Measurements from ENCODE around the gene ERO1A.

Gene ERO1A

DNA sequence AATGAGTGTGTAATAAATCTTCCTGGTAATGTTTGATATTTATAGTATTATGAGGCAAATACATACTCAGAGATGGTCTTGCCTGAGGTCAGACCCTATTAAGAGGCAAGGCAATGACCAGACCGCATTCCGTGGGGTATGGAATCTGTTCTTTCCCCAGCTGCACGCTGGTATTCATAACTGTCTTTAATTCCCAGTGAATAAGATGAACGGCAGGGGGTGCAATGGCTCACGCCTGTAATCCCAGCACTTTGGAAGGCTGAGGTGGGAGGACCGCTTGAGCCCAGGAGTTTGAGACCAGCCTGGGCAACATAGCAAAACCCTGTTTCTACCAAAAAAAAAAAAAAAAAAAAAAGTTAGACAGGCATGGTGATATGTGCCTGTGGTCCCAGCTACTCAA is 44.6 kb downstream of the ERO1A start:
- Histone ChIP-seq H3K27me3 (ENCODE audit: control insufficient read depth, insufficient read depth, low read length) (no peaks in the 10 kb centered on the region), H3K4me3 (ENCODE audit: low read length) (no peak overlapping the region), H3K9me3 (ENCODE audit: control insufficient read depth, low read depth, low read length) (no peaks in the 10 kb centered on the region), H3K27ac (ENCODE audit: low read length) (no peak overlapping the region), H3K36me3 (ENCODE audit: control insufficient read depth, low read depth, low read length) (peaks cover 8% of the 10 kb centered on the region), H3K4me1 (ENCODE audit: control insufficient read depth, low read depth, low read length) (no peaks in the 10 kb centered on the region), H3K9ac (ENCODE audit: low read length) (no peak overlapping the region)

DNA sequence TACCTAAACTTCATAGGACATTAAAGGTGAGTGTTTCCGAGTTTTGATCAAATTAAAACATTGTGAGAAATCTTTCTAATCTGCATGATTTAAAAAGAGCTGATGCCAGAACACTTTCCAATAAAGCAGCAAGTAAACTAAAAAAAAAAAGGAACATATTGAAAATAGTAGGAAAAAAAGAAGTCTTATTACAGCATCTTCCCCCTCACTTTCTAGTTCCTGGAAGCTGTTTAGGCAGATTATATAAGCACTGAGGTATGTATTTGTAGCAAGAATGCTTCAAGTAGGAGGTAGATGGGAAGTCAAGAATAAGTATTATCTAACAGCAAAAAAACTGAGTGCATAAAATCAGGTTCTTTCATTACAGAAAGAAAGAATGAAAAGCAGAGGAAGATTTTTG is 45.8 kb downstream of the ERO1A start:
- Histone ChIP-seq H3K27me3 (ENCODE audit: control insufficient read depth, insufficient read depth, low read length) (no peaks in the 10 kb centered on the region), H3K36me3 (ENCODE audit: control insufficient read depth, low read depth, low read length) (peaks cover 13% of the 10 kb centered on the region)

DNA sequence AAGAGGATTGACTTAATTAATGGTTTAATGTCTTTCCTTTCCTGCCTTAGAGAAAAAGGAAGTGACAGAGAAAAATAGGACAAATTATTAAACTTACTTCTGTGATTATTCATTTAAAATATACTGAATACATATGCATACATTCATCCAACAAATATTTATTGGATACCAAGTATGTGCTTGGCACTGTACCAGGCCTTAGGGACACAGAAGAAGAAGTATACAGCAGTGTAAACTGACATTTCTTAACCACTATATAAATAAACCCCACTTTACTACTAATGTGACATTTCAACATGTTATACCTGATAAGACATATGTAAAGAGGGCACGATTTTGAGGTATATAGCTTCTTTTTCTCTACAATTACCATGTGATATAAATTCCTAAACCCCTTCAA is 53.6 kb downstream of the ERO1A start:
- no peak overlapping the region for H3K4me3 ChIP-seq (ENCODE audit: low read length)
- H3K27me3 ChIP-seq (ENCODE audit: control insufficient read depth, insufficient read depth, low read length), result no peaks in the 10 kb centered on the region
- no peak overlapping the region for H3K9ac ChIP-seq (ENCODE audit: low read length)
- peaks cover 6% of the 10 kb centered on the region for H3K36me3 ChIP-seq (ENCODE audit: control insufficient read depth, low read depth, low read length)
- no peaks in the 10 kb centered on the region for H3K9me3 ChIP-seq (ENCODE audit: control insufficient read depth, low read depth, low read length)
- H3K4me1 ChIP-seq (ENCODE audit: control insufficient read depth, low read depth, low read length), result no peaks in the 10 kb centered on the region
- no peak overlapping the region for H3K27ac ChIP-seq (ENCODE audit: low read length)

More for the DNA sequence above, 45.8 kb downstream of the ERO1A start:
- H3K27ac ChIP-seq (ENCODE audit: low read length), result no peak overlapping the region
- no peaks in the 10 kb centered on the region for H3K9me3 ChIP-seq (ENCODE audit: control insufficient read depth, low read depth, low read length)
- H3K4me1 ChIP-seq (ENCODE audit: control insufficient read depth, low read depth, low read length), result no peaks in the 10 kb centered on the region
- no peak overlapping the region for H3K4me3 ChIP-seq (ENCODE audit: low read length)
- no peak overlapping the region for H3K9ac ChIP-seq (ENCODE audit: low read length)

DNA sequence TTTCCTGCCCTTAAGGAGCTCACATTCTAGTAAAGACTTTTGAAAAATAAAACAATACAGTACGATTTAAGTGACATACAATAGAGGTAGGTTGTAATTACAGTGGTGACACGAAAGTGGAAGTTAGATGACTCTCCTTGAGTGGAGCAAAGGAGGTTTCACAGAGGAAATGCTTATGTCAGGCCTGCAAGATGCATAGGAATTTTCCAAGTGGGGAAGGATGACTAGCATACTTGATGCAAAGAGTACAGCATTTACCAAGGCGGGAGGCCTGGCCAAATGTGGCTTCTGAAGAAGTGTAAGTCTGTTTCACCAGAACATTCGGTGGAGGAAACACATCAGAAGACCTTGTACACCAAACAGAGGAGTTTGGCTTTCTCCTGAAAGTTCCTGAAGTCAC is 55.2 kb downstream of the ERO1A start:
- no peaks in the 10 kb centered on the region for H3K4me1 ChIP-seq (ENCODE audit: control insufficient read depth, low read depth, low read length)
- no peak overlapping the region for H3K9ac ChIP-seq (ENCODE audit: low read length)
- no peaks in the 10 kb centered on the region for H3K27me3 ChIP-seq (ENCODE audit: control insufficient read depth, insufficient read depth, low read length)
- no peaks in the 10 kb centered on the region for H3K36me3 ChIP-seq (ENCODE audit: control insufficient read depth, low read depth, low read length)
- H3K27ac ChIP-seq (ENCODE audit: low read length), result no peak overlapping the region
- H3K4me3 ChIP-seq (ENCODE audit: low read length), result no peak overlapping the region
- H3K9me3 ChIP-seq (ENCODE audit: control insufficient read depth, low read depth, low read length), result no peaks in the 10 kb centered on the region

DNA sequence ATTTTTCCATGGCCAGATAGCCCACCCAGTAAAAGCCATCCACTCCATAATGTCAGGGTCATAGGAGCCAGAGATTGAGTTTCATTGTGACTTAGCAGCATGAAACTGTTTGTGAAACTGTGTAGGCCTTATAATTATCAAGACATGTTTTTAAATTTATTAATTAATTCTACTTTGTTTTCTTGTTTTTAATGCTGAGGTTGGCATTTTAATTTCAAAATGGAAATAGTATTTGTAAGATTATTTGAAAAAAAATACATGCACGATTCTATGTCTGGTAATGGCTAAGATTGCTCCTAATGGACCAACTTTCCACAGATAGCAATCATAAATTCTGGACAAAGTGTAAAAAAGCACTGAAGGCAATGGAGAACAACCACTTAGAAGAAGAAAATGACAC is 75.7 kb downstream of the ERO1A start:
- Histone ChIP-seq H3K9me3 (ENCODE audit: control insufficient read depth, low read depth, low read length) (no peaks in the 10 kb centered on the region), H3K4me1 (ENCODE audit: control insufficient read depth, low read depth, low read length) (no peaks in the 10 kb centered on the region), H3K9ac (ENCODE audit: low read length) (no peak overlapping the region), H3K36me3 (ENCODE audit: control insufficient read depth, low read depth, low read length) (no peaks in the 10 kb centered on the region), H3K4me3 (ENCODE audit: low read length) (no peak overlapping the region), H3K27ac (ENCODE audit: low read length) (no peak overlapping the region), H3K27me3 (ENCODE audit: control insufficient read depth, insufficient read depth, low read length) (no peaks in the 10 kb centered on the region)

DNA sequence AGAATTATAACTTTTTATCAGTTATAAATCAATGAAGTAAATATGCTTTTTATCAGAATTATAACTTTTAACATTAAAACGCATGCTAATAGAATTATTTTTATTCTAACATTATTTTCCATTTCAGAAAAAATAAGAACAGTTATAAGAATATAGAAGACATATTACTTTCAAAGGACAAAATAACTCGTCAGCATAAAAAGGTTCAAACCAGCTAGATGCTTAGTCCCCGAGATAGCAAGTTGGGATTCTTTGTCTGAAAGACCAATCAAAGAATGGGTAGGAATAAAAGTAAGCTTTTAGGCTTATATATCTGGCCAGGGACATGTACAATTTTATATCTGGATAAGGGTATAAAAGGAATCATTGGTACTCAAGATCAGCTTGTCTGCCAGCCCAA is 76.8 kb downstream of the ERO1A start:
- Histone ChIP-seq H3K4me1 (ENCODE audit: control insufficient read depth, low read depth, low read length) (no peaks in the 10 kb centered on the region), H3K36me3 (ENCODE audit: control insufficient read depth, low read depth, low read length) (no peaks in the 10 kb centered on the region), H3K4me3 (ENCODE audit: low read length) (no peak overlapping the region), H3K27ac (ENCODE audit: low read length) (no peak overlapping the region), H3K9ac (ENCODE audit: low read length) (no peak overlapping the region), H3K9me3 (ENCODE audit: control insufficient read depth, low read depth, low read length) (no peaks in the 10 kb centered on the region), H3K27me3 (ENCODE audit: control insufficient read depth, insufficient read depth, low read length) (no peaks in the 10 kb centered on the region)

DNA sequence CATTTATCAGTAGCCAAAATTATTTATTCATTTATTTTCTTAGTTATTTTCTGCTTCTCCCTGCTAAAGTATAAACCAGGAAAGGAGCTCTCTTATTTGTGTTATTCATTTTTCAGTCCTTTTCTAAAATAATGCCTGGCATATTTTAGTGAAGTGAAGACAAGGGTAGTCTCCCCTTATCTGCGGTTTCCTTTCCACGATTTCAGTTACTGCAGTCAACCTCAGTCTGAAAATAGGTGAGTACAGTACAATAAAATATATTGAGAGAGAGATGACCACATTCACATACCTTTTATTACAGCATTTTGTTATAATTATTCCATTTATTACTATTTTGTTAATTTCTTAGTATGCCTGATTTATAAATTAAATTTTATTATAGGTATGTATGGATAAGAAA is 85.2 kb downstream of the ERO1A start:
- no peak overlapping the region for H3K27ac ChIP-seq (ENCODE audit: low read length)
- no peaks in the 10 kb centered on the region for H3K4me1 ChIP-seq (ENCODE audit: control insufficient read depth, low read depth, low read length)
- H3K27me3 ChIP-seq (ENCODE audit: control insufficient read depth, insufficient read depth, low read length), result no peaks in the 10 kb centered on the region
- no peaks in the 10 kb centered on the region for H3K36me3 ChIP-seq (ENCODE audit: control insufficient read depth, low read depth, low read length)
- no peak overlapping the region for H3K4me3 ChIP-seq (ENCODE audit: low read length)
- H3K9ac ChIP-seq (ENCODE audit: low read length), result no peak overlapping the region
- H3K9me3 ChIP-seq (ENCODE audit: control insufficient read depth, low read depth, low read length), result no peaks in the 10 kb centered on the region

DNA sequence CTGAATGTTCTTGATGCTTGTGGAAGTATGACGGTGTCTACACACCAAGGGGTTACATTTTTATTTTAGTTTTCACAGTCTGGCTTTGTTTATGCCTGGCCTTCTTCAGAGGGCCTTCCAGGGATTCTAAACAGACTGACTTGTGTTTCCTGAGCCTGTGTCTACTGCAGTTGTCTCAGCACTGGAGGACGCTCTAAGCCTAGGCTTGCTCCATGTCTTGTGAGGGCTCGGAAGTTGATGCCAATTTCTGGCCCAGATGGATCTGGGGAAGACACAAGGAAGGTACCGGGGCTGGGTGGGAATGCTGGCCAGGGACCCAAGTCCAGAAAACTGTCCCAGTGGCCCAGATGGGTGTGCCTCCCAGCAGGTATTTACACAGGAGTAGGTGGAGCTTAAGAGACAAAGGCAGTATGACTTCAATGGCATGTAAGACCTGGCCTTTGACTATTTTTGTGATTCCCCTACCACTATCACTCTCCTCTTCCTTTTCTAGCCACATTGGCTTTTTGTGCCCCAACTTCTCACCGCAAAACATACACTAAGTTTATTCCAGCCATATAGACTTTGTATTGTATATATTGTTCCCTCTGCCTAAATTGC is 85.8 kb downstream of the ERO1A start:
- no peak overlapping the region for H3K4me3 ChIP-seq (ENCODE audit: low read length)
- H3K4me1 ChIP-seq (ENCODE audit: control insufficient read depth, low read depth, low read length), result no peaks in the 10 kb centered on the region
- no peaks in the 10 kb centered on the region for H3K9me3 ChIP-seq (ENCODE audit: control insufficient read depth, low read depth, low read length)
- H3K27me3 ChIP-seq (ENCODE audit: control insufficient read depth, insufficient read depth, low read length), result no peaks in the 10 kb centered on the region
- no peak overlapping the region for H3K9ac ChIP-seq (ENCODE audit: low read length)
- no peaks in the 10 kb centered on the region for H3K36me3 ChIP-seq (ENCODE audit: control insufficient read depth, low read depth, low read length)
- H3K27ac ChIP-seq (ENCODE audit: low read length), result no peak overlapping the region

DNA sequence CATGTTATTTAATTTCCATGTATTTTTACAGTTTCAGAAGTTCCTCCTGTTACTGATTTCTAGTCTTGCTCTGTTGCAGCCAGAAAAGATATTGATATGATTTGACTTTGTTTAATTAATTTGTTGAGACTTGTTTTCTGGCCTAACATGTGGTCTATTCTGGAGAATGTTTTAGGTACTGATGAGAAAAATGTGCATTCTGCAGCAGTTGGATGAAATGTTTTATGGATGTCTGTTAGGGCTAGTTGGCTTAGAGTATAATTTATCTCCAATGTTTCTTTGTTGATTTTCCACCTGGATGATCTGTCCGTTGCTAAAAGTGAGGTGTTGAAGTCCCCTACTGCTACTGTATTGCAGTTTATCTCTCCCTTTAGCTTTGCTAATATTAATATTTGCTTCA is 88.3 kb downstream of the ERO1A start:
- H3K36me3 ChIP-seq (ENCODE audit: control insufficient read depth, low read depth, low read length), result no peaks in the 10 kb centered on the region

DNA sequence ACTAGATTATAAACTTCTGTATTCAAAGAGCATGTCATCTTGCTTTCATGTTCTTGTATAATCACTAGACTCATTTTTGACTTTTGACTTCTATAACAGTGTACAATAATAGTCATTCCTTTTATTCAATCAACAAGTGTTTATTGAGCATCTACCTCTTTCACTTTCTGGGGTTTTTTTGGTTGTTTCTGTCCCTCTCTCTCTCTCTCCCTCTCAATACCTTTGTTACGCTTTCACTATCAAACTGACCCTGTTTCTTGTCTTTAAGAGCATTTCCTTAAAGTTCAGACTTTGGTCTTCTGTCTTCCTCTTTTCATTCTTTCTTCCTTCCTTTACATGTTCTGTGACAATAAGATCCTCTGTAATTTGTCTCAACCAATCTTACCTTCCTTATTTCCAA is 93.2 kb downstream of the ERO1A start:
- Histone ChIP-seq H3K9me3 (ENCODE audit: control insufficient read depth, low read depth, low read length) (no peaks in the 10 kb centered on the region), H3K4me1 (ENCODE audit: control insufficient read depth, low read depth, low read length) (no peaks in the 10 kb centered on the region), H3K36me3 (ENCODE audit: control insufficient read depth, low read depth, low read length) (no peaks in the 10 kb centered on the region), H3K9ac (ENCODE audit: low read length) (no peak overlapping the region), H3K27ac (ENCODE audit: low read length) (no peak overlapping the region), H3K4me3 (ENCODE audit: low read length) (no peak overlapping the region), H3K27me3 (ENCODE audit: control insufficient read depth, insufficient read depth, low read length) (no peaks in the 10 kb centered on the region)

More for the DNA sequence above, 88.3 kb downstream of the ERO1A start:
- no peaks in the 10 kb centered on the region for H3K9me3 ChIP-seq (ENCODE audit: control insufficient read depth, low read depth, low read length)
- no peaks in the 10 kb centered on the region for H3K27me3 ChIP-seq (ENCODE audit: control insufficient read depth, insufficient read depth, low read length)
- no peak overlapping the region for H3K9ac ChIP-seq (ENCODE audit: low read length)
- H3K27ac ChIP-seq (ENCODE audit: low read length), result no peak overlapping the region
- H3K4me3 ChIP-seq (ENCODE audit: low read length), result no peak overlapping the region
- no peaks in the 10 kb centered on the region for H3K4me1 ChIP-seq (ENCODE audit: control insufficient read depth, low read depth, low read length)

DNA sequence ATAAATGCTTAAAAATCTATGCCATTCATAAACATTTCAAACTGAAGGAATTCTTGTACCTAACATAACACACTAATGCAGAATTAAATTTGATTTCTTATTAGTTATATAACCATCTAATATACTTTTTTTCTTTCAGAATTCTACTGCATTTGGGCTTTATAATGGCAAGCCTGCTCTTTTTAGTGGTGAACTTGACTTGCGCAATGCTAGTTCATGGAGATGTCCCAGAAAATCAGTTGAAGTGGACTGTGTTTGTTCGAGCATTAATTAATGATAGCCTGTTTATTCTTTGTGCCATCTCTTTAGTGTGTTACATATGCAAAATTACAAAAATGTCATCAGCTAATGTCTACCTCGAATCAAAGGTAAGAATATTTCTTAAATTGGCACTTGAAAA is 95.4 kb downstream of the ERO1A start:
- no peak overlapping the region for H3K4me3 ChIP-seq (ENCODE audit: low read length)
- no peaks in the 10 kb centered on the region for H3K4me1 ChIP-seq (ENCODE audit: control insufficient read depth, low read depth, low read length)
- no peak overlapping the region for H3K9ac ChIP-seq (ENCODE audit: low read length)
- H3K27me3 ChIP-seq (ENCODE audit: control insufficient read depth, insufficient read depth, low read length), result no peaks in the 10 kb centered on the region
- no peaks in the 10 kb centered on the region for H3K9me3 ChIP-seq (ENCODE audit: control insufficient read depth, low read depth, low read length)
- H3K36me3 ChIP-seq (ENCODE audit: control insufficient read depth, low read depth, low read length), result no peaks in the 10 kb centered on the region
- no peak overlapping the region for H3K27ac ChIP-seq (ENCODE audit: low read length)

DNA sequence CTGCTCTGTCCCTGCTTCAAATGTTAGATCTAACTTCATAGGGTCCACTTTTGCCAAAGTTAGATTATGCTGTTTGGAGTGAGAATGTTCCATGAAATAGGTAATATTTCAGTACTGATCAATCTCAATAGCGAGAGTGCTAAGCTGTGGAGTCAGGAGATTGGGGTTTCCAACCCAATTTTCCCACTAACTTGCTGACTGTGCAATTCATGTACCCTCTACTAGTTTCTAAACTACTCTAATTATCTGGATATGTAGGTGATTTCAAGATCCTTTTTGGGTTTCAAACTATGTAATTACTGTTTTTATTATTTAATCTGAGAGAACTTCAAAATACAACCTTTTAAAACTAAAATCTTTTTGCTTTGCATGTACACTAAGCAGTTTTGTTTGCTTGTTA is 96.8 kb downstream of the ERO1A start:
- no peaks in the 10 kb centered on the region for H3K9me3 ChIP-seq (ENCODE audit: control insufficient read depth, low read depth, low read length)
- no peak overlapping the region for H3K9ac ChIP-seq (ENCODE audit: low read length)
- H3K36me3 ChIP-seq (ENCODE audit: control insufficient read depth, low read depth, low read length), result no peaks in the 10 kb centered on the region
- no peaks in the 10 kb centered on the region for H3K27me3 ChIP-seq (ENCODE audit: control insufficient read depth, insufficient read depth, low read length)
- no peak overlapping the region for H3K4me3 ChIP-seq (ENCODE audit: low read length)
- no peak overlapping the region for H3K27ac ChIP-seq (ENCODE audit: low read length)
- H3K4me1 ChIP-seq (ENCODE audit: control insufficient read depth, low read depth, low read length), result no peaks in the 10 kb centered on the region
